DMS53 (cell line): Measurements from ENCODE around the gene PRPF40B.

Experiments
- DNase-seq: peaks from one replicate; lab custom pipeline; 2025; lab: John Stamatoyannopoulos, UW

PRPF40B gene

GRCh38 chr12:49635656-49636055, 12.3 kb downstream of the PRPF40B start:
- DNase-seq, result no peak

- DNase-seq, result no peak
Observed at GRCh38 chr12:49636574-49636973, 13.2 kb downstream of the PRPF40B start.

- DNase-seq, result peak; percentile 81
Observed at GRCh38 chr12:49636979-49637755, 13.8 kb downstream of the PRPF40B start.

DNA sequence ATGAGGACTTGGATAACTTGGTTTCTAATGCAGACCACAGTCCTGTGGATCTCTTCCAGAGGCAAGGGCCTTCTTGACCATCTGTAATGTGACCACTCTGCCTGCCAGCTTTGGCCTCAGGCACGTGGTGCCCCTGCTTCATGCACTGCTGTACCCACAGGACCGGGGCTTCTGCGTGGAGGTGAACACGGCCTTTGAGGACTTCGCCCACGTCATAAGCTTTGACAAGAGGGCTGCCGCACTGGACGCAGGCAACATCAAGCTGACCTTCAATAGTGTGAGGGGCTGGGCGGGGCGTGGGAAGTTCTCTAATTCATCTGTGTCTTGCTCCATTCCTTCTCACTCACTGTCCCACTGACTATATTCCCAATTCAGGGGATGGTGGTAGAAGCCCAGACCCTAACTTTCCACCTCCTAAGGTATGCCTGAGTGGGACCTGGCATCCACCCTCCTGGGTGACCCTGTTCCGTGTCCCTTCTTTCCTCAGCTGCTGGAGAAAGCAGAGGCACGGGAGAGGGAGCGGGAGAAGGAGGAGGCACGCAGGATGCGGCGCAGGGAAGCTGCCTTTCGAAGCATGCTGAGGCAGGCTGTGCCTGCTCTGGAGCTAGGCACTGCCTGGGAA, 18.5 kb downstream of the PRPF40B start:
- no peak for DNase-seq

GRCh38 chr12:49642370-49642802, 19.0 kb downstream of the PRPF40B start:
- DNase-seq, result peak; percentile 27

GRCh38 chr12:49643135-49643534, 19.8 kb downstream of the PRPF40B start:
- DNase-seq, result no peak

GRCh38 chr12:49643961-49644619, 20.7 kb downstream of the PRPF40B start:
- DNase-seq, result no peak

DNA sequence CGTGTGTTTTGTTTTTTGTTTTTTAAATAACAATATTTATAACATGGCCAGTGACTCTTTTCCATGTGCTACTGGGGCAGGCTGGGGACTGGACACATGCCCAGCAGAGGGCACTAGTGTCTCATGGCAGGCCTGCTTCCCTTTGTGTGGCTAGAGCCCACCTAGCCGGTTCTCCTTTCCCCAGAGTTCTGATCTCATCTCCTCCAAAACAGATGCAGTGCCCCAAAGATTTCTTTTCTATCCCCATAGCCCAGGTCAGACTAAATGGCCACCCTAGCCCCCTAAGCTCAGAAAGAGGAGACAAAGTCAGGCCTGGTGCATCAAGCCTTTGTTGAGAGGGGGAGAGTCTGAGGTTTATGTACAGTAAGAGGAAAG, 21.2 kb downstream of the PRPF40B start:
- peak; percentile 81 for DNase-seq

DNA sequence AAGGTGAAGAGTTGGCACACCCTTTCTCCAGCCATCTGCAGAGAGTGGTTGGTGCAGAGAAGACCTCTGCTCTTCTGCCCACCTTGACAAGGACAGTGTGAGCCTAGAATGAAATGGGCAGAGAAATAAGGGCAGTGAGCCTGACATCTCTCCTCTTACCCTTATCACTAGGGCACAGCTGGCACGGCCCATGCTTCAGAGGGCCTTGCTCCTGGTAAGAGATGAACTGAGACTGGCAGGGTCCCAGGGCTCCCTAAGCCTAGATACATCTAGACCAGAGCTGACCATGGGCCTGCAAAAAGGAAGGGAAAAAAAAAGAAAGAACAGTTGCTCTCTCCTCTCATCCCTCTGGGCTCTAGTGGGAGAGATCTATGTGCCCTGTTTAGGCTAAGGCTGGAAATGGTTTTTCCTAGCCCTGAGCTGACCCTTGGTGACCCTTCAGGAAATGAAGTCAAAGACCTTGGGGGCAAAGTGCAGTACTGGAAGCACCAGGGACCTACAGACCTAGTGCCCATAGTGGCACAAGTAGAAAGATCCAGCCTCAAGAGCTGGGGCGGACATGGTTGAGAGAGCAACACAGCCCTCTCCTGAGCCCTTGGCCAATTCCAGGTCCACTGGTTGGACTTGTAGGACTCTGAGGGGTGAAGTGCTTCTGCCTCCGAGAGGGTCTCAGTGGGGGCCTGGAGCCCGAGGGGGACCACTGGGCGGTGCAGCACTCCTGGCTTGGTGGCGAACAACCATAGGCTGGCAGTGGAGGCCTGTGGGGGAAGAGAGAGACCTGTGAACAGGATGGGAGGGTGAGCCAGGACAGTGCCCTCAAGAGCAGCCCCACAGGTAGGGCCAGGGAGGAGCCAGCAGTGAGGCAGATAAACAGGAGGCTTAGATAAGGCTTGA, 22.0 kb downstream of the PRPF40B start:
- DNase-seq, result no peak

DNA sequence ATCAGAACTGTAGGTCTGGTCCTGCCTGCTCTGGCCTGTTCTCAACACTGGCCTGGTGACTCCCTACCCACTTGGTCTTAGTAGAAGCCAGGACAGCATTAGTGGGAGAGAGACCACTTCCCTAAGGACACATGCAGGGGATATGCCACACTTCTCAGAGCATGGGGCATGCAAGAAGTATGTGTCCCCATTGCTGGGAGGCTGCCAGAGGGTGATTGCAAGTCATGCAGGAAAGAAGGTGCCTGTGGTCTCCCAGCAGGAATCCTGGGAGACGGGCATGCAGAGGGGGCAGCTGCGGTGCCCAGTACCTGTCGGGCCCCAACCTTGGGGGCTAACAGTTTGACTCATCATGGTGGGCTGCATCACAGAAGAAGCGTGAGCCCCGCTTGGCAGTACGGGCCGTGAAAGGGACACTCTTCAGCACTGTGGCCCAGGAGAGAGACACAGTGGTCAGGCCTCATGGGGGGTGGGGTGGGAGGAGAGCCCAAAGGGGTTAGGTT, 23.0 kb downstream of the PRPF40B start:
- no peak for DNase-seq

DNA sequence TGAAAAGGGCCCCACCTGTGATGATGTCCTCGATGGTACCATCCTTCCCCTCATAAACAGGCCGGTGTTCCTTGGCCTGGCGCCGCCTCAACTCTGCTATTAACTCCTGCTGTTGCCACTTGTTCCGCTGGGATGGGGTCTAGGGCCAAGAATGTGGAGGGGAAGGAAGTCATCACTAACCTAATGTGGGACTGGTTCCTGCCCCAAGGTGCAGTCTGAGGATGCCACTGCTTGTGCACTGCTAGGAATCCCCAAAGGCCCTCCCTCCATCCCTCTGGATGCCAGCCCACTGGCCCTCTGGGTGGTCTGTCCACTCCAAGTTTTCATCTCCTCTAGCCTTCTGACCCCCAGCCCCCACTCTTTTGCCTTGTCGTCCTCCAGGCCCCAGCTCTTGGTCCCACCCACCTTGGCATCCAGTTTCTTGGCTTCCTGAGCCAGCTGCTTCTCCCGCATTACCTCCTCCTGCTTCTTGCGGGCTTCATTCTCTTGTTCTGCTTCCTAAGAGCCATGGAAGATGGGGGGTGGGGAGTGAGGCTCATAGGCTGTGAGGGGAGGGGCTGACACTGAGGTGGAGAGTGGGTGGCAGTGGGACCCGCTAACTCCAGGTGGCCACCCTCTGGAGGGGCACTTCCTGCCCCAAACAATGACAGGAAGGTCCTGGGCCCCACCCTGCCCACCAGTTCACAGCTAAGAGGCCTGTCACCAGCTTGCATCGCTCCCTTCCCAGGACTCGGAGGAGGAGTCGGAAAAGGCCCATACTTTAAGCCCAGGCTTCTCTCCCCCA, 23.7 kb downstream of the PRPF40B start:
- DNase-seq, result no peak

DNA sequence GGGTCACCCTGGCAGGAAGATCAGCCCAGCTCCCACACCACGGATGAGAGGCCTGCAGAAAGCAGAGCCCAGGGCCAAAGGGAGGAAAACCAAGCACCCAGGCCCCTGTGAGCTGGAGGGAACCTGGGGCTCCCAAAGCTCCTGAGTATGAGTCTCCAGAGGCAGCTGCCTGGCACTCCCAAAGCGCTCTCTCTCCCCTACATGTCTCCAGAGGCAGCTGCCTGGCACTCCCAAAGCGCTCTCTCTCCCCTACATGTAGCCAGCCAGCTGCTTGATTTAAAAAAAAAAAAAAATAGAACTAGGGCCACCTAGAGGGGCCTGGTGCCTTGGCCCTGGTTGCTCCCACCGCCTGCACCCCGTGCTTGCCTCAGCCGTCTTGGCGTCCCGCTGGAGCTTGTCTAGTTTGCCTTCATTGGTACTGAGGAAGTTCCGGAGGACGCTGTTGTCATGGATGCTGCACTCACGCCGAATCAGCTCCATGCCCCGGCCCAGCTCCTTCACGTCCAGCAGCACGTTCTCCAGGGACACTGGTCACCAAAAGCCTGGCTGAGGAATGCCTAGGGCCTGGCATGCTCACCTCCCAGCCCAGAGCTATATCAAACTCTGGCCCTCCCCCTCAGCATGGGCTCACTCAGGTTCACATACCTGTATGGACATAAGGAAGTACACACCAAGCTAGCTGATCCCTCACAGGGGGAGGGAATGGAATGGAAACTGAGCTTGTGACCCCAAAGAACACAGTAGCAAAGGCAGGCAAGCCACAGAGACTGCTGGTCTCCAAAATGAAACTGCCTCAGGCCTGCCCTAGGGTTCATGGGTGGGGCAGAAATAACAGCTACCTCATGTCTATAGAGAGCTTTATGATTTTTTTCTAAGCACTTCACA, 24.7 kb downstream of the PRPF40B start:
- DNase-seq, result no peak

DNA sequence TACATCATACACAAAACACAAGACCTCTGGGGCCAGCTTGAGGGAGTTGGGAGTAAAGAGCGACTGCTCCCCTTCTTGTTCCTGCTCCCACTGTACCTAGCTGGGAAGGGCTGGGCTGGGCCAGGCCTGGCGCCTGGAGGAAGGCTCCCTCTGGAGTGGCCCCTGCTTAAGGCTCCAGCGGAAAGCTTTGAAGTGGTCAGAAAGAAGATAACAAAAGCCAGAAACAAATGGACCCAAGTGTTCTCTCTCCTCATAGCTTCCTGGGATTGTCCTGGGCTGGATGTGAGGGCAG, 25.3 kb downstream of the PRPF40B start:
- no peak for DNase-seq

- DNase-seq, result no peak
Observed at GRCh38 chr12:49649445-49649844, 26.1 kb downstream of the PRPF40B start.

GRCh38 chr12:49649892-49650291, 26.5 kb downstream of the PRPF40B start:
- no peak for DNase-seq

GRCh38 chr12:49651855-49652254, 28.5 kb downstream of the PRPF40B start:
- DNase-seq, result no peak

DNA sequence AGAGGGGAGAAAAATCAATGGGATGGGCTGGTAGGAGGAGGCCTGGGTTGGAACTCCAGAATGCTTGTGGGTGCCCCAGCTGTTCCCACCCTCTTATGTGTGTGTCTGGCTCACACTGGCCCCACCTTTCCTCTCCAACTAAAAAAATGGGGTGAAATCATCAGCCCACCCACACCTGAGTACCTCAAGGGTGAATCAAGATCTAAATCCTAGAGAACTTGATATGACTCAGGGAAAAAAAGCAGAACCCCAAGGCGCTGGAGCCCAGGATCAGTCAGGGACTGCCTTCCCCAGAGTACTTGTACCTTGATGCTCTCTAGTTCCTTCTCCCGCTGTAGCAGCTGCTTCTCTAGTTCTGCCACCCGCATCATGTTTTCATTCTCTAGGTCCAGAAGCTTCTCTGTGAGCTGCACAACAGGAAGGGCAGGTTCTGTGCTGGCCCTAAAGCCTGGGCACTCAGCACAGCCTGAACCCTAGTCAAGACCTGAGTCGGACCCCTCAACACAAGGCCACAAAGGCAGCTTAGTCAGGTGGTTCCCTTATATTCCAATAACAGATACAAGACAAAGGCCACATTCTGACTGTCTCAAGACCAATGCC, 29.7 kb downstream of the PRPF40B start:
- DNase-seq, result no peak

DNA sequence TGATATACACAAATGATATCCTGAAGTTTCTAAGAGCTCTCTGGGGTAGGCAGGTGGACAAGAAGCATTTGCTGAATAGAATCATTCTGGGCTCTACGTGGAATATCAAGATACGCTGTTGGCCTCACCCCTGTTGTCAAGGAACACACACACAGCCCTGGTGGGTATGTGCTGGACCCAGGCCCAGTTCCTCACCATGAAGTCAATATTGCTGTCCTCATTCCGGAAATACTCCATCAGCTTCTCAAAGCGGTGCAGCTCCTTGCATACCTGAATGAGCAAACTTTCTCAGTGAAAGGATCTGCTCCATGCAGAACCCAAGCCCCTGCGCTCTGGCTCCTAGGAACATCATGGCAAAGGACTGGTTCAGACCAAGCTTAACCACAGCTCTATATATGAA, 31.4 kb downstream of the PRPF40B start:
- DNase-seq, result no peak

DNA sequence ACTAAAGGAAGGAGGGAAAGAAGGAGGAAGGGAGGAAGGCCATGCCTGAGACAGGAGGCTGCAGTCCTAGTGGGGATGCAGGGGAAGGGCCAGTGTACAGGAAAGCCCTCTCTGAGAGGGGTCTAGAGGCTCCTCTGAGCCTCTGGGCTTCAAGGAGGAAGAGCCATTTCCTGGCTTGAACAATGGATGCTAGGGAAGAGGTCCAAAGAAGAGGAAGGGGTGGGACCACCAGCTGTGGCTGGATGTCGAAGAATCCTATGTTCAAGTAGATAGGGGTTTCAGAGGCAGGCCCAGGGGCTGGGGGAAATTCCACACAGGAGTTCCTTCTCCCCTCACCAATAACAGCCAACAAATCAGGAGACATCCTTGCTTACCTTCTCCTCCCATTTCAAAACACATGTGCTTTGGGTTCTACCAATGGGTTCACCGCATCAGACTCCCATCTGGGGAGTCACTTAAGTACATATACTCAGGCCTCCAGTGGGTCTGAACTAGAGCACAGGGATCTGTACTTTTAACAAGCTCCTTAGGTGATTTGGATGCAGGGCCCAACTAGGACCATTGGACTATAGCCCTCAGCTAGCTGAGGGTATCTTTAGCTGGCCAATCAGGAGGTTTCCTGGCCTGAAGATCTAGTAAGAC, 32.4 kb downstream of the PRPF40B start:
- DNase-seq, result no peak
